ENCODE measurements around the gene KCNMA1.

KCNMA1 gene

GRCh38 chr10:77328272-77328816, 309.3 kb downstream of the KCNMA1 start:
- no peak for DNase-seq
- no peak overlapping the region for H3K4me3 ChIP-seq (ENCODE audit: insufficient read depth, low read depth, low read length, poor library complexity, severe bottlenecking)
- no peaks in the 10 kb centered on the region for H3K4me1 ChIP-seq (ENCODE audit: control insufficient read depth, insufficient read depth, low read length, poor library complexity, severe bottlenecking)
- no peaks in the 10 kb centered on the region for H3K27me3 ChIP-seq (replicated peaks; ENCODE audit: control insufficient read depth, insufficient read depth, low read length, poor library complexity, severe bottlenecking)
- no peaks in the 10 kb centered on the region for H3K9me3 ChIP-seq (ENCODE audit: control insufficient read depth, low read length)
- no peaks in the 10 kb centered on the region for H3K36me3 ChIP-seq (ENCODE audit: control insufficient read depth, insufficient read depth, low read length)
- no peak overlapping the region for H3K27ac ChIP-seq (ENCODE audit: insufficient read depth, low read length, poor library complexity, severe bottlenecking)

- H3K4me3 ChIP-seq (ENCODE audit: insufficient read depth, low read depth, low read length, poor library complexity, severe bottlenecking), result no peak overlapping the region
Measured at GRCh38 chr10:77325233-77325537, 312.4 kb downstream of the KCNMA1 start.

GRCh38 chr10:77321838-77322237, 315.8 kb downstream of the KCNMA1 start:
- no peaks in the 10 kb centered on the region for H3K9me3 ChIP-seq (ENCODE audit: control insufficient read depth, low read length)
- no peaks in the 10 kb centered on the region for H3K4me1 ChIP-seq (ENCODE audit: control insufficient read depth, insufficient read depth, low read length, poor library complexity, severe bottlenecking)
- no peak for DNase-seq
- H3K27ac ChIP-seq (ENCODE audit: insufficient read depth, low read length, poor library complexity, severe bottlenecking), result no peak overlapping the region
- no peak overlapping the region for H3K4me3 ChIP-seq (ENCODE audit: insufficient read depth, low read depth, low read length, poor library complexity, severe bottlenecking)
- H3K27me3 ChIP-seq (replicated peaks; ENCODE audit: control insufficient read depth, insufficient read depth, low read length, poor library complexity, severe bottlenecking), result no peaks in the 10 kb centered on the region
- H3K36me3 ChIP-seq (ENCODE audit: control insufficient read depth, insufficient read depth, low read length), result no peaks in the 10 kb centered on the region

More at GRCh38 chr10:77325233-77325537, 312.4 kb downstream of the KCNMA1 start:
- Histone ChIP-seq H3K27me3 (replicated peaks; ENCODE audit: control insufficient read depth, insufficient read depth, low read length, poor library complexity, severe bottlenecking) (no peaks in the 10 kb centered on the region), H3K4me1 (ENCODE audit: control insufficient read depth, insufficient read depth, low read length, poor library complexity, severe bottlenecking) (no peaks in the 10 kb centered on the region), H3K36me3 (ENCODE audit: control insufficient read depth, insufficient read depth, low read length) (no peaks in the 10 kb centered on the region), H3K9me3 (ENCODE audit: control insufficient read depth, low read length) (no peaks in the 10 kb centered on the region), H3K27ac (ENCODE audit: insufficient read depth, low read length, poor library complexity, severe bottlenecking) (no peak overlapping the region)
- no peak for DNase-seq

GRCh38 chr10:77320971-77321471, 316.6 kb downstream of the KCNMA1 start:
- Histone ChIP-seq H3K4me1 (ENCODE audit: control insufficient read depth, insufficient read depth, low read length, poor library complexity, severe bottlenecking) (no peaks in the 10 kb centered on the region), H3K9me3 (ENCODE audit: control insufficient read depth, low read length) (no peaks in the 10 kb centered on the region), H3K36me3 (ENCODE audit: control insufficient read depth, insufficient read depth, low read length) (no peaks in the 10 kb centered on the region), H3K4me3 (ENCODE audit: insufficient read depth, low read depth, low read length, poor library complexity, severe bottlenecking) (no peak overlapping the region), H3K27me3 (replicated peaks; ENCODE audit: control insufficient read depth, insufficient read depth, low read length, poor library complexity, severe bottlenecking) (no peaks in the 10 kb centered on the region), H3K27ac (ENCODE audit: insufficient read depth, low read length, poor library complexity, severe bottlenecking) (no peak overlapping the region)
- no peak for DNase-seq

- no peaks in the 10 kb centered on the region for H3K4me1 ChIP-seq (ENCODE audit: control insufficient read depth, insufficient read depth, low read length, poor library complexity, severe bottlenecking)
- no peak overlapping the region for H3K4me3 ChIP-seq (ENCODE audit: insufficient read depth, low read depth, low read length, poor library complexity, severe bottlenecking)
- H3K9me3 ChIP-seq (ENCODE audit: control insufficient read depth, low read length), result no peaks in the 10 kb centered on the region
- no peaks in the 10 kb centered on the region for H3K27me3 ChIP-seq (replicated peaks; ENCODE audit: control insufficient read depth, insufficient read depth, low read length, poor library complexity, severe bottlenecking)
- no peak overlapping the region for H3K27ac ChIP-seq (ENCODE audit: insufficient read depth, low read length, poor library complexity, severe bottlenecking)
- no peaks in the 10 kb centered on the region for H3K36me3 ChIP-seq (ENCODE audit: control insufficient read depth, insufficient read depth, low read length)
- no peak for DNase-seq
Measured at GRCh38 chr10:77319557-77319956, 318.1 kb downstream of the KCNMA1 start.

GRCh38 chr10:77318739-77319138, 318.9 kb downstream of the KCNMA1 start:
- Histone ChIP-seq H3K27ac (ENCODE audit: insufficient read depth, low read length, poor library complexity, severe bottlenecking) (no peak overlapping the region), H3K9me3 (ENCODE audit: control insufficient read depth, low read length) (no peaks in the 10 kb centered on the region), H3K4me3 (ENCODE audit: insufficient read depth, low read depth, low read length, poor library complexity, severe bottlenecking) (no peak overlapping the region), H3K27me3 (replicated peaks; ENCODE audit: control insufficient read depth, insufficient read depth, low read length, poor library complexity, severe bottlenecking) (no peaks in the 10 kb centered on the region), H3K4me1 (ENCODE audit: control insufficient read depth, insufficient read depth, low read length, poor library complexity, severe bottlenecking) (no peaks in the 10 kb centered on the region), H3K36me3 (ENCODE audit: control insufficient read depth, insufficient read depth, low read length) (no peaks in the 10 kb centered on the region)
- DNase-seq, result no peak

GRCh38 chr10:77317221-77317620, 320.4 kb downstream of the KCNMA1 start:
- Histone ChIP-seq H3K9me3 (ENCODE audit: control insufficient read depth, low read length) (no peaks in the 10 kb centered on the region), H3K4me1 (ENCODE audit: control insufficient read depth, insufficient read depth, low read length, poor library complexity, severe bottlenecking) (no peaks in the 10 kb centered on the region), H3K4me3 (ENCODE audit: insufficient read depth, low read depth, low read length, poor library complexity, severe bottlenecking) (no peak overlapping the region), H3K27me3 (replicated peaks; ENCODE audit: control insufficient read depth, insufficient read depth, low read length, poor library complexity, severe bottlenecking) (no peaks in the 10 kb centered on the region), H3K27ac (ENCODE audit: insufficient read depth, low read length, poor library complexity, severe bottlenecking) (no peak overlapping the region), H3K36me3 (ENCODE audit: control insufficient read depth, insufficient read depth, low read length) (no peaks in the 10 kb centered on the region)
- no peak for DNase-seq

- DNase-seq, result no peak
- Histone ChIP-seq H3K27me3 (replicated peaks; ENCODE audit: control insufficient read depth, insufficient read depth, low read length, poor library complexity, severe bottlenecking) (no peaks in the 10 kb centered on the region), H3K4me1 (ENCODE audit: control insufficient read depth, insufficient read depth, low read length, poor library complexity, severe bottlenecking) (no peaks in the 10 kb centered on the region), H3K9me3 (ENCODE audit: control insufficient read depth, low read length) (no peaks in the 10 kb centered on the region), H3K36me3 (ENCODE audit: control insufficient read depth, insufficient read depth, low read length) (no peaks in the 10 kb centered on the region), H3K4me3 (ENCODE audit: insufficient read depth, low read depth, low read length, poor library complexity, severe bottlenecking) (no peak overlapping the region), H3K27ac (ENCODE audit: insufficient read depth, low read length, poor library complexity, severe bottlenecking) (no peak overlapping the region)
Measured at GRCh38 chr10:77315496-77316129, 322.0 kb downstream of the KCNMA1 start.

GRCh38 chr10:77313066-77313750, 324.4 kb downstream of the KCNMA1 start:
- H3K4me1 ChIP-seq (ENCODE audit: control insufficient read depth, insufficient read depth, low read length, poor library complexity, severe bottlenecking), result no peaks in the 10 kb centered on the region
- no peak overlapping the region for H3K4me3 ChIP-seq (ENCODE audit: insufficient read depth, low read depth, low read length, poor library complexity, severe bottlenecking)
- no peaks in the 10 kb centered on the region for H3K9me3 ChIP-seq (ENCODE audit: control insufficient read depth, low read length)
- no peak for DNase-seq
- H3K36me3 ChIP-seq (ENCODE audit: control insufficient read depth, insufficient read depth, low read length), result no peaks in the 10 kb centered on the region
- no peak overlapping the region for H3K27ac ChIP-seq (ENCODE audit: insufficient read depth, low read length, poor library complexity, severe bottlenecking)
- no peaks in the 10 kb centered on the region for H3K27me3 ChIP-seq (replicated peaks; ENCODE audit: control insufficient read depth, insufficient read depth, low read length, poor library complexity, severe bottlenecking)

- Histone ChIP-seq H3K4me3 (ENCODE audit: insufficient read depth, low read depth, low read length, poor library complexity, severe bottlenecking) (no peak overlapping the region), H3K36me3 (ENCODE audit: control insufficient read depth, insufficient read depth, low read length) (no peaks in the 10 kb centered on the region), H3K27ac (ENCODE audit: insufficient read depth, low read length, poor library complexity, severe bottlenecking) (no peak overlapping the region), H3K4me1 (ENCODE audit: control insufficient read depth, insufficient read depth, low read length, poor library complexity, severe bottlenecking) (no peaks in the 10 kb centered on the region), H3K27me3 (replicated peaks; ENCODE audit: control insufficient read depth, insufficient read depth, low read length, poor library complexity, severe bottlenecking) (no peaks in the 10 kb centered on the region), H3K9me3 (ENCODE audit: control insufficient read depth, low read length) (no peaks in the 10 kb centered on the region)
- DNase-seq, result no peak
Measured at GRCh38 chr10:77311186-77311585, 326.4 kb downstream of the KCNMA1 start.

Measured in effector memory CD4-positive, alpha-beta T cell (primary cell).